ENCODE results near the gene CARD19.

DNA sequence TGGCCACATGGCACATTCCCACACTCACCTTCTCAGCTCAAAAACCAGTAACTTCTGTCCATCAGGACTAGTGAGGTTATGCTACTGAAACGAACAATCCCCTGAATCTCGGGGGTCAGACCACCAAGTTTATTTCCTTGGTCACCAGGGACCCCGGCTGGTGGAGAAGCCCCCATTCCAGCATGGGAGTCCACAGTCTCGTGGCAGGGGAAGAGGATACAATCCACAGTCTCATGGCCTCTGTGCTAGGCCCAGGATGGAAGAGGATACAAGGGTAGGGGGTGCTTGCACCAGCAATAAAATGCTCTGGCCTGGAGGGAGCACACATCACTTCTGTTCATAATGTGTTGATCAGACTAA lies 7.4 kb upstream of the CARD19 start:
- TF ChIP-seq, protein P1, sequence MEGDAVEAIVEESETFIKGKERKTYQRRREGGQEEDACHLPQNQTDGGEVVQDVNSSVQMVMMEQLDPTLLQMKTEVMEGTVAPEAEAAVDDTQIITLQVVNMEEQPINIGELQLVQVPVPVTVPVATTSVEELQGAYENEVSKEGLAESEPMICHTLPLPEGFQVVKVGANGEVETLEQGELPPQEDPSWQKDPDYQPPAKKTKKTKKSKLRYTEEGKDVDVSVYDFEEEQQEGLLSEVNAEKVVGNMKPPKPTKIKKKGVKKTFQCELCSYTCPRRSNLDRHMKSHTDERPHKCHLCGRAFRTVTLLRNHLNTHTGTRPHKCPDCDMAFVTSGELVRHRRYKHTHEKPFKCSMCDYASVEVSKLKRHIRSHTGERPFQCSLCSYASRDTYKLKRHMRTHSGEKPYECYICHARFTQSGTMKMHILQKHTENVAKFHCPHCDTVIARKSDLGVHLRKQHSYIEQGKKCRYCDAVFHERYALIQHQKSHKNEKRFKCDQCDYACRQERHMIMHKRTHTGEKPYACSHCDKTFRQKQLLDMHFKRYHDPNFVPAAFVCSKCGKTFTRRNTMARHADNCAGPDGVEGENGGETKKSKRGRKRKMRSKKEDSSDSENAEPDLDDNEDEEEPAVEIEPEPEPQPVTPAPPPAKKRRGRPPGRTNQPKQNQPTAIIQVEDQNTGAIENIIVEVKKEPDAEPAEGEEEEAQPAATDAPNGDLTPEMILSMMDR (conservative IDR thresholded peaks at IDR 0.05): no peak
- no peak for TF ChIP-seq EZH2 (IDR thresholded peaks at IDR 0.05; ENCODE audit: low read depth)
